BJ (cell line): ENCODE results near the gene ETV4. TPM values are rescaled to one million over a fixed set of nuclear protein-coding genes. Genes with fewer than 3 reads are reported as not detected.

ENCODE experiments used
- CTCF ChIA-PET: fragments of 350-600 bp; formaldehyde crosslinking; extraction: SDS; loops from one replicate; lab custom pipeline; 2021; ENCODE audit warnings: antibody characterized with exemption, inconsistent platforms; lab: Yijun Ruan, JAX
- POLR2A ChIA-PET: fragments of 300-600 bp; sonication (Branson Sonifier 250); formaldehyde crosslinking; extraction: SDS; loops from one replicate; lab custom pipeline; 2021; ENCODE audit warnings: antibody characterized with exemption; lab: Charles Lee
- DNase-seq: peaks from one replicate; pipeline ENCODE4 v3.0.0-alpha.2; 2011; ENCODE audit warnings: low read depth
- H3K27me3 ChIP-seq: 2 replicates; pipeline ENCODE4 v1.6.0; 2011; ENCODE audit warnings: low read length; ENCODE audit not compliant: control insufficient read depth, insufficient read depth
- H3K36me3 ChIP-seq: 2 replicates; pipeline ENCODE4 v1.5.1; 2011; ENCODE audit warnings: low read length; ENCODE audit not compliant: control insufficient read depth, insufficient read depth
- H3K4me3 ChIP-seq: 2 replicates; pipeline ENCODE4 v1.5.1; 2011; ENCODE audit warnings: low read depth, mild to moderate bottlenecking, control low read depth, low read length
- CTCF ChIP-seq: IDR thresholded peaks from 2 replicates; pipeline ENCODE4 v1.5.1; 2011; ENCODE audit warnings: low read depth, mild to moderate bottlenecking, control low read depth, inconsistent platforms, low read length, moderate library complexity; ENCODE audit not compliant: insufficient read depth
- polyA plus RNA-seq: library from polyadenylated mRNA; depleted of rRNA; stranded (reverse); fragments of >200 nt; gene quantifications from 2 replicates; pipeline ENCODE4 v1.2.3, GENCODE V29; 2011

The ETV4 gene
- polyA plus RNA-seq, 1 experiment = 6.6 TPM

GRCh38 chr17:43536236-43536992 lies 9.7 kb downstream of the ETV4 start:
- Histone ChIP-seq H3K4me3 (no peak overlapping the region), H3K36me3 (no peaks in the 10 kb centered on the region), H3K27me3 (no peaks in the 10 kb centered on the region)
- POLR2A ChIA-PET = no interaction called here
- no peak for DNase-seq
- TF ChIP-seq CTCF = no peak
- CTCF ChIA-PET = interaction anchor here (2.8 kb wide), 1 partner anchor 41 kb away, joined by 16 read pairs; no protein-coding TSS in a partner anchor

GRCh38 chr17:43534909-43535308 lies 11.2 kb downstream of the ETV4 start:
- Histone ChIP-seq H3K36me3 (no peaks in the 10 kb centered on the region), H3K4me3 (no peak overlapping the region), H3K27me3 (no peaks in the 10 kb centered on the region)
- CTCF ChIA-PET = interaction anchor here (1.1 to 2.8 kb wide), 2 partner anchors 22 to 42 kb away, joined by 3 to 16 read pairs; no protein-coding TSS in a partner anchor
- POLR2A ChIA-PET = no interaction called here
- no peak for TF ChIP-seq CTCF
- no peak for DNase-seq

DNA sequence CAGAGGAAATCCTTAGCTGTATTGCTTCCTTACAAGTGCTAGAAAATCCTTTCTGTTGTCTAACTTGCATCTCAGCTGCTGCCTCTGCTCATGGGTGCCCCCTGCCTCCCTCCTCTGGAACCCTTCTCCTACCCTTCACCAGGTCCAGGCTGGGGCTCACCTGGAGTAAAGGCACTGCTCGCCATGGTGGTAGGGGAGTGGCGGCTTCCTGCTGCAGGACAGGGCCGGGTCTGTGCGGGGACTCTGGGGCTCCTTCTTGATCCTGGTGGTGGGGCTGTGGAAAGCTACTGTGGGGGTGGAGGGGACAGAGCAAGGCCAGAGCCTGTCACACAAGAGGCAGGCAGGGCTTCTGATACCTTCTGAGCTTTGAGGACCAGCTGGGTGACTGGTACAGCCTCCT lies 12.4 kb downstream of the ETV4 start:
- TF ChIP-seq CTCF = no peak

DNA sequence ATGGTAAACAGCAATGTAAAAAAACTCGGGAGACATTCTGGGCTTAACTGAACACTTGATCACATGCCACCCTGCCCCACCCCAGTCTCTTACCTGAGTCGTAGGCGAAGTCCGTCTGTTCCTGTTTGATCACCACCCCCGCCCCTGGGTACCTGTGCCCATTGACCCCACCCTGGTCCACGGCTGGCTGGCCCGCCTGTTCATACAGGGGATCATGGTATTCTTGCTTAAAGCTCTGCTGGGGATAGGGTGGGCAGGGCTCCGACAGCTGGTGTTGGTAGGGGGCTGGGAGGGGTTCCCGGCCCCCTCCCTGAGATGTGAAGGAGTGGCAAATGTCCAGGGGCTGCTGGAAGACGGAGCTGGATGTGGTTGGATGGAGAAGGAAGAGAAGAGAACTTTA lies 13.6 kb downstream of the ETV4 start:
- CTCF ChIA-PET = no interaction called here
- POLR2A ChIA-PET = no interaction called here

More for the DNA sequence above, 12.4 kb downstream of the ETV4 start:
- POLR2A ChIA-PET = no interaction called here
- H3K4me3 ChIP-seq = no peak overlapping the region
- no peaks in the 10 kb centered on the region for H3K36me3 ChIP-seq
- DNase-seq = no peak
- no peaks in the 10 kb centered on the region for H3K27me3 ChIP-seq
- CTCF ChIA-PET = interaction anchor here (0.9 to 1.6 kb wide), 2 partner anchors 50 to 140 kb away, joined by 3 to 5 read pairs; partner anchors contain the start of gene DHX8

More for the DNA sequence above, 13.6 kb downstream of the ETV4 start:
- no peaks in the 10 kb centered on the region for H3K36me3 ChIP-seq
- TF ChIP-seq CTCF = no peak
- no peaks in the 10 kb centered on the region for H3K27me3 ChIP-seq
- no peak overlapping the region for H3K4me3 ChIP-seq
- no peak for DNase-seq
